Cortex of kidney (tissue), 1 donor: ENCODE data around the gene UGT1A5.

Experiments
- DNase-seq: peaks from one replicate; lab custom pipeline; 2025; lab: John Stamatoyannopoulos, UW

The UGT1A5 gene

DNA sequence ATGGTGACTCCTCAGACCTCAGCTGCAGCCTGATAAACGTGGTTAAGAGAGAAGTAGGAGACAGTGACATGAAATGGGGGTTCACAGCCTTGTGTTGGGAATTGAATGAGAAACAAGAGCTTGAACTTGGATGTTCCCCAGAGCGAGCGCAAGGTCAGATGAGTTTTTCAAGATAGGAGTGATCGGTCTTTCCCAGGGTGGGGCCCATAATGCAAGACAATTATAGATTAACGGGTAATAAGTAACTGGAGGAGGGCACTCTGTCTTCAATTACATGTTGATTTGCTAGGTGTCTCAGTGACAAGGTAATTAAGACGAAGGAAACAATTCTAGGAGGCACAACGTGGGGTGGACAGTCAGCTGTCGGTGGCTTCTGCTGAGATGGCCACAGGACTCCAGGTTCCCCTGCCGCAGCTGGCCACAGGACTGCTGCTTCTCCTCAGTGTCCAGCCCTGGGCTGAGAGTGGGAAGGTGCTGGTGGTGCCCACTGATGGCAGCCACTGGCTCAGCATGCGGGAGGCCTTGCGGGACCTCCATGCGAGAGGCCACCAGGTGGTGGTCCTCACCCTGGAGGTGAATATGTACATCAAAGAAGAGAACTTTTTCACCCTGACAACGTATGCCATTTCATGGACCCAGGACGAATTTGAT, at the start of gene UGT1A5:
Gene UGT1A5 (plus strand): TSS at position 297 of the 651 bp plus-strand sequence. CDS start 85 bp downstream, at position 382.
- no peak for DNase-seq

DNA sequence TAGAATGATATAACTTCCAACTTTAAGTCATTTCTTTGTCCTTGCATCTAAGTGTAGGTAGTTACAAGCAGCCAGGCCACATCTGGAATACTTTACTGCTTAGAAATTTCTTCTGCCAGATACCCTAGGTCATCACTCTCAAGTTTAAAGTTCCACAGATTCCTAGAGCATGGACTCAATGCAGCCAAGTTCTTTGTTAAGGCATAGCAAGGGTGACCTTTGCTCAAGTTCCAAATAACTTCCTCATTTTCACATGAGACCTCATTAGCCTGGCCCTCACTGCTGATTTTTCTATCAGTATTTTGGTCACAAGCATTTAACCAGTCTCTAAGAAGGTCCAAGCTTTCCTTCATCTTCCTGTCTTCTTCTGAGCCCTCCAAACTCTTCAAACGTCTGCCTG, 48.8 kb upstream of the UGT1A5 start:
- no peak for DNase-seq

DNA sequence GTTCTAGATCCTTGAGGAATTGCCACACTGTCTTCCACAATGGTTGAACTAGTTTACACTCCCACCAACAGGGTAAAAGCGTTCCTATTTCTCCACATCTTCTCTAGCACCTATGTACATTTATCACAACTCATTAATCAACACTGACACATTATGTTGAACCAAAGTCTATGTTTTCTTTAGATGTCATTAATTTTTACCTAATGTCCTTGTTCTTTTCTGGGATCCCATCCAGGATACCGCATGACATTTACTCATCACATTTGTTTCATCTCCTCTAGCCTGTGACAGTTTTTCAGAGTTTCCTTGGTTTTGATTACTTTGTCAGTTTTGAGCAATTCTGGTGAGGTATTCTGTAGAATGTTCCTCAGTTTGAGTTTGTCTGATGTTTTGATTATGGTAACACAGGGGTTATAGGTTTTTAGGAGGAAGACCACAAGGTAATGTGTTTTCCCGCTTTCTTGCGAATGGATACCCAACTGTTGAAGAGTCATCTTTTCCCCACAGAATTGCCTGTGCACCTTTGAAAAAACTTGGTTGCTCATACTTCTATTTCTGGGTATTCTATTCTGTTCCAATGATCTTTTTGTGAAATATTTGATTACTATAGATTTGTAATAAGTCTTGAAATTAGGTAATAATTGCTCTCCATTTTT, 44.0 kb upstream of the UGT1A5 start:
- no peak for DNase-seq

DNA sequence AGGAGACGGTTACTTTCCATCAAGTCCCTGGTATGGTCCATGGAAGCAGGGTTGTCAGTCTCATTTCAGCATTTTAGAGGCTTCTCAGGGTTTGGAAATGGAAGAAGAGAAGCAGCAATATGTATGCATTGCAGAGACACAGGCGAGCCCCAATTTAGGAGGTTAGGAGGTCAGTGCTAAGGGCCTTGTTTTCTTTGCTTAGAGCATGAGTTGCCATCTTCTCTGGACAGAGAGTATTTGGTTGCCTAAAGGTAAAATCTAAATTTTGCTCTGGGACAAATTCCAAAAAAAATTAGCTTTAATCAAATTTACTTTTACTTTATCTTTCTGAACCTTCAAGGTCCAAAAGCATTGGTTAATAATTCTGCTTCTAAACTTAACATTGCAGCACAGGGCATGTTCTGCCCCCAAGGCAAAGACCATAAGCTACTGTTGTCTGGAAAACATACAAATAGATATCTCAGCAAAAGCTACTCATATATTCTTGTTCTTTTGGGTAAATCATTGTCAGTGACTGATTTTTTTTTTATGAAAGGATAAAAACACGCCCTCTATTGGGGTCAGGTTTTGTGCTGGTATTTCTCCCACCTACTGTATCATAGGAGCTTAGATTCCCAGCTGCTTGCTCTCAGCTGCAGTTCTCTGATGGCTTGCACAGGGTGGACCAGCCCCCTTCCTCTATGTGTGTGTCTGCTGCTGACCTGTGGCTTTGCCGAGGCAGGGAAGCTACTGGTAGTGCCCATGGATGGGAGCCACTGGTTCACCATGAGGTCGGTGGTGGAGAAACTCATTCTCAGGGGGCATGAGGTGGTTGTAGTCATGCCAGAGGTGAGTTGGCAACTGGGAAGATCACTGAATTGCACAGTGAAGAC, 41.2 kb upstream of the UGT1A5 start, which contains the start of gene UGT1A9:
Gene UGT1A9 (plus strand): TSS at position 609 of the 872 bp plus-strand sequence. CDS start 37 bp downstream, at position 646.
- no peak for DNase-seq

DNA sequence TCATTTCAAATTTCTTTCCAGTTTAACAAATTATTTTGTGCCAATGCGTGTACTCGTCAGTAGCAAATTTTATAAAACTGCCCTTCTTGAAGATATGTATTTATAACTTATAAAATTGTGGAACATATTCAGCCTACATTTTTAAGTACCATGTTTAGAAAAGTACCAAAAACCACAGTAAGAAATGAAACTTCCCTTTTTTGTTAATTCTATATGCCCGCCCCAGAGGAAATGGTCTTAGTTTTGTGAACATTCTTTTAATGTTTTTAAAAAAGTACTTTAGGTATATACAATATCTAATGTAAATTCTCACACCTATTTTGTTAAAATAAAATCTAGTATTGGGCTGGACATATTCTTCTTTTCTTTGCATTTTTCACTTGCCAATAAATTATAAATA, 39.8 kb upstream of the UGT1A5 start:
- DNase-seq = no peak

DNA sequence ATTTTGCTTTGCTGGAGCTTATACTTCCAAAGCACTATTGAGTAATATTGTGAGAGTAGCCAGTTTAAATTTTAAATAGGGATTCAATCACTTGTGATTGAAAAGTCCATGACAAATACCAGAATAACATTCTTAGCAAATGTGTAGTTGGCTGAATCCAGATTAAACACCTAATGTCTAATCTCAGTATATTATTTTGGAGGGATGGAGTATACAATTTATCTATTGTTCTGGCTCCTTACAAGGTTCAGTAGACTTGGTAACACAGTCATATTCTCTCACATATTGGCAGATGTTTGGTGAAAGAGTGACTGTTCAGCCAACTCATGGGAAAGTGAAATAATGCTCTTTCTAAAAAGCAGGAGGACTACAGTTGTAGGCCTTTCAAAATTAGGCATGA, 38.8 kb upstream of the UGT1A5 start:
- no peak for DNase-seq

DNA sequence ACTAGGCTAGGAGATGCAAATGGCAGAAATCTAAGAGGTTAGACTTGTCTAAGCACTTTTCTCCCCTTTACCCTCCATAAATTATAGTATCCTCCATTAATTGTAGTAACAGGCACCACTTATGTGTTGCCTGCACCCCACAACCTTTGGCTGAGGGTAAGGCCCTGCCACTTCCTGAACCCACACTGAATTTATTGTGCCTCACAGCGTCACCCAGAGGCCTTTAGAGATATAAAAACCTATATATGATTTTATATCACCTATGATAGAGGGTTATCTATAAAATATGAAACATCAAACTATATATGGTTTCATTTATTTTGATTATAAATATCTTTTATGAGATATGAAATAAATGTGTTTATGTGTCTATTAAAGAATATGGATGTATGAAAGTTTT, 38.4 kb upstream of the UGT1A5 start:
- DNase-seq = no peak

DNA sequence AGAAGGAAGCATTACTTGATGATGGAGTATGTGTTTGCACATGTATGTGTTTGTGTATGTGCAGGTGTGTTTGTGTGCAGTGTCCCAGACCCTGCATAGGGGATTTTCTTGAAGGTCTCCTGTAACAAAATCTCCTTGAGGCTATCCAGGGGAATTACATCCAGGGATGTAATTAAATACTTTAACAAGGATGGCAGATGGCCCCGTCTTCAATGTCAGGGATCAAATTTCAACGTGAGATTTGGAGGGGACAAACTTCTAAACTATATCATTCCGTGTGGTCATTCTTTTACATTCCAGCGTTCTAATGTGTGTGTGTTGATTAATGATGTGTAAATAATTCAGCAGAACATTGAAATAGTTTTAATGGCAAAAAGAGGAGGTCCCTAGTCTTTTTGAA, 37.7 kb upstream of the UGT1A5 start:
- no peak for DNase-seq

DNA sequence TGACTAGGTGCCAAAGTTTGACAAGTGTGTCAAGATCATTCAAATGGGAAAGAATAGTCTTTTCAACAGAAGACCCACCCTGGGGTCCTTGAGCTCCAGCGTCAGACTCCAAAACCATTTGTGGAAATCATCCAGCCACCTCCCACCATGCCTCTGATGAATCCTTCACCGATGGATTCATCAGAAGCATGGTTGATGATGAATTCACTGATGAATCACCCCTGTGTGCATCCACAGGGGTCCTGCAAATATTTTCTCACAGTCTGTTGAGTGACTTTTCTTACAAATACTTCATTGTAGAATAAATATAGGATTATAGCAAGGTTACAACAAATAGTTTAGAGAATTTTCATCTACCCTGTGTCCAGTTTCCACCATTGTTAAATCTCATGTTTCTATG, 36.7 kb upstream of the UGT1A5 start:
- DNase-seq = no peak

DNA sequence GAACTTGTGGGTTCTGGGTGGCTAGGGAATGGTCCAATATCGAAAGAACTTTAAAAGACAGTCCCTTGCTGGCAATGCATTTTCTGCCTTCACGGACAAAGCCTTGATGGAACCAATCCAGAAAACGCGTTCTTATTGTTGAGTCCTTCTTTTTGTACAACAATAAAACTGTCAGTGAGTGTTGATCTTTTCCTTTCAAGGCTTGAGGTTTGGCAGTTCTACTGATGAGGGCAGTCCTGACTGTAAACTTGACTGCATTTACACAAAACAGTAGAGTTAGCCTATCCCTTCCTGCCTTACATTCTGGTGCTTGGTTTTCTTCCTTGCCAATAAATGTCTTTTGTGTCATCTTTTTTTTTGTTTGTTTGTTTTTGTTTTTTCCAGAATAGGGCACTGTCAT, 33.5 kb upstream of the UGT1A5 start:
- no peak for DNase-seq

DNA sequence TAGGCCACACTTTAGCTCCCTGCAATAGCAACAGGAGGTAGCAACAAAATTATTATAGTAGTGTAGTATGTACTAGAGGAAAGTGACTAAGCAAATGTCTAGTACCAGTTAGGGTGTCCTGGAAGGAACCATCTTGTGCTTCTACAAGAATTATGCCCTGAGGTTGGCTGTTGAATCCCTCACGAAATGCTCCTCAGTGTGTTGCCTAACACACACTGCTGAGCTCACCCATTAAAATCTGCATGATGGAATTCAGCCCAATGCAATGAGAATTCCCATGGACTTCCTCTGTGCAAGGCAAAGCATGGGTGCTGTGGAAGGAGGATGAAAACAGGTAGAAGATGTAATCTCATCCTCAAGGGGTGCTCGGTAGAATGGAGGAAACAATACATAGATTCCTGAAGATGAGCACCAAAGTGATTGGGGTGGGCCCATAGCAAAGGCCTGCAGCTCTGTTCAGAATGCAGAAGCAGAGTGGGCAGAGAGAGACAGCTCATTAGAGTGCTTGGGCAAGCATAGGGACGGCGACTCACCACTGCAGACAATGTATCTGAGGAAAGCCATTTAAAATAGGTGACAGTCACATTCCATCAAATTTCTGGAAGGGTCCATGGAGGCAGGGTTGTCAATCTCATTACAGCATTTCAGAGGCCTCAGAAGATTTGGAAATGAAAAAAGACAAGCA, 32.2 kb upstream of the UGT1A5 start:
- no peak for DNase-seq

DNA sequence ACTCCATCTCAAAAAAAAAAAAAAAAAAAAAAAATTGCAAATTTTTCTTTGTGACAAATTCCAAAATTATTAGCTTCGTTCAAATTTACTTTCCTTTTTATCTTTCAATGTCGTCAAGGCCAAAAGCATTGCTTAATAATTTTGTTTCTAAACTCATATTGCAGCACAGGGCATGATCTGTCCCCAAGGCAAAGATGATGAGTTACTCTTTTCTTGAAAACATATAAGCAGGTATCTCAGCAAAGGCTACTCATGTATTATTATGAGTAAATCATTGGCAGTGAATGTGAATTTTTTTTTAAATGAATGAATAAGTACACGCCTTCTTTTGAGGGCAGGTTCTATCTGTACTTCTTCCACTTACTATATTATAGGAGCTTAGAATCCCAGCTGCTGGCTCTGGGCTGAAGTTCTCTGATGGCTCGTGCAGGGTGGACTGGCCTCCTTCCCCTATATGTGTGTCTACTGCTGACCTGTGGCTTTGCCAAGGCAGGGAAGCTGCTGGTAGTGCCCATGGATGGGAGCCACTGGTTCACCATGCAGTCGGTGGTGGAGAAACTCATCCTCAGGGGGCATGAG, 31.1 kb upstream of the UGT1A5 start, which contains the start of gene UGT1A7:
Gene UGT1A7 (plus strand): TSS at position 381 of the 579 bp plus-strand sequence. CDS start 37 bp downstream, at position 418.
- DNase-seq = no peak

DNA sequence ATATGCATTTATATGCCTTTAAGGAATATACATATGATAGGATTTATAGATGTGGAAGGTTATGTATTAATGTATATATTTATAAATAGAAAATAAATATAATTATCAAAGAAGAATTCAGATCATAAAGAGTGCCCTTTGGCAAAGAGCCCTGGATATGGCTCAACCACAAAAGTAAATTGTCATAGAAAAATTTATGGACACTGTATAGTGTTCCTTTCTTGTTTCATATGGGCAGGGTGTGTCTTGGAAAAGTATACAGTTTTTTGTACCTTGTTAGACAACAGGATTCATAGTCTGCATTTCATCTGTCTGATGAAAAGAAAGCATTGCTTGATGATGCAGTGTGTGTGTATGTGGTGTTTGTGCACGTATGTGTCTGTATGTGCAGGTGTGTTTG, 28.1 kb upstream of the UGT1A5 start:
- DNase-seq = no peak

DNA sequence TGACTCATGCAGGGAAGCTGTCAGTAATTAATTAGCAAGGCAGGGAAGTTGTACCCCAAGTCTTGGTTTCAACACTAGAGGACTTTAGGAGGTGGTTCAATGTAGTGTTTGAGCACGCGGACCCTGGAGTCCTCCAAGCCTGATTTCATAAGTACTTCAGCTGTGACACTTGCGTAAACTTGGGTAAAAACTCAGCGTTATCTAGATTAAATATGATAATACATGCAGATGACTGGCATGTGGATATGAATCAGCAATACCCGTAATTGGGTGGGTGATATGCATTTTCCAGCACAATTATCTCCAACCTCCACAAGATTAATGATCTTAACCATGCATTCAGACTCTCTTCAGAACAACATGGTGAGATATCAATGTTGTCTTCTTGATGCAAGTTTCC, 25.8 kb upstream of the UGT1A5 start:
- DNase-seq = no peak

DNA sequence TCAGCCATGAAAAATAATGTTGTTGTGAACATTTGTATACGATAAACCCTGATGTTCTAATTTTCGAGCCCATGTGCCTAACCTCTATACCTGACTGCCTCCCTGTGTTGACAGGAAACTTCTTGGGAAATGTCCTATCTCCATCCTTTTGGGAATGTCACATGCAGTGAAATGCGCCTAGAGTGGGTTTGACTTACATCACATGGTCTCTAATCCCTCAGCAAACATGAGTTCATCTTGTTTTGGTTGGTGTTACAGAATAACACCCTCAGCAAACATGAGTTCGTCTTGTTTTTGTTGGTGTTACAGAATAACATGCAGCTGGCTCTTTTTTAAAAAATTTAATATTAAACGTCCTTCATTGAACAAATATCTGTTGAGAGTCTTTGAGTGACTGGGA, 24.4 kb upstream of the UGT1A5 start:
- no peak for DNase-seq

DNA sequence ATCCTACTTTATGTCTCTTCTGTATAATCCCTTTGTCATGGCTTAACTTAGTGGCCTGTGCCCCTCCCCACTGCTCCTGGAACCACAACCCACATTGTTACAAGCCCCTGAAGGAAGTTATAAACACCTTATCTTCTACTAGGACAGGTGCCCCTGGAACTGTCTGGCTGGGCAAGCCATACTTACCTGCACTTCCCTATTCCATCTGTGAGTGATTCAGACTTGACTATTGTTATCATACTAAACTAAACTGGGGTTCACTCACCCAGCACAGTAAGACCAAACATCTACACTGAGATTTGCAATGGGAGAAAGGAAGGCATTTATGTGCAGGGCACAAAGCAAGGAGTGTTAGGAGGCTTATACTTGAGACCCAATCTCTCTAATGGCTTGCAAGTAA, 23.7 kb upstream of the UGT1A5 start:
- DNase-seq = no peak

DNA sequence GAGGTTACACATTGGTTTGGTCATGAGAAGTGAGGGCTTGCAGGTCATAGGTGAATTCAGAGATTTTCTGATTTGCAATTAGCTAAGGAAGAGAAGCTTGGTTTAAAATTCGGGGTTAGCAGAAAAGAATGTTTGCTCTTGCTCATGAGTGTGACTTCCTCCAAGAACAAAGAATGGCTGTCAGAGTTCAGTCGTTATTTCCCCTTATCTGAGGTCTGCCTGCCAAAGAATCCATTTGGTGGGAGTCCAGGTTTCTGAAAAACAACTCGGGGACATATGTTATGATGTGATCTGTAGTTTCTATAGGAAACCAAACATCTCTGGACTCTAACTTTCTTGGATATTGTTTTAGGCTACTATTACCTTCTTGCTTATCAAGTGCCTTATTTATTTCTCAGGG, 23.2 kb upstream of the UGT1A5 start:
- DNase-seq = no peak

DNA sequence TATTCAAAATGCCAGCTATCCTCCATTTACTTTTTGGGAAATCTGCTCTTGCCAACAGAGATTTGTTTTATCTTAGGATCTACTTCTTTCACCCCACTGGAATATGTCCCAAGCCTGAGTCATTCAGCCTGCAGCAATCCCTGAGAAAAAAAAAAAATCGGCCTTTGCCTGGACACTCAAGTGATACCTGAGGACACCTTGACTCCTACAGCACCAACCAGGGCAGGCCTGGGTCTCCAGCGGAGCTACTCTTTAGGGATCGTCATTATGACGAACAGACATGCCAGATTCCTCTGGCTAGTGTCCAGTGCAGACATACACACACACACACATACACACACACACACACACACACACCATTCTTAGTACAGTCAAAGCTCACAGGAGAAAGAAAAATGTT, 22.3 kb upstream of the UGT1A5 start:
- no peak for DNase-seq

DNA sequence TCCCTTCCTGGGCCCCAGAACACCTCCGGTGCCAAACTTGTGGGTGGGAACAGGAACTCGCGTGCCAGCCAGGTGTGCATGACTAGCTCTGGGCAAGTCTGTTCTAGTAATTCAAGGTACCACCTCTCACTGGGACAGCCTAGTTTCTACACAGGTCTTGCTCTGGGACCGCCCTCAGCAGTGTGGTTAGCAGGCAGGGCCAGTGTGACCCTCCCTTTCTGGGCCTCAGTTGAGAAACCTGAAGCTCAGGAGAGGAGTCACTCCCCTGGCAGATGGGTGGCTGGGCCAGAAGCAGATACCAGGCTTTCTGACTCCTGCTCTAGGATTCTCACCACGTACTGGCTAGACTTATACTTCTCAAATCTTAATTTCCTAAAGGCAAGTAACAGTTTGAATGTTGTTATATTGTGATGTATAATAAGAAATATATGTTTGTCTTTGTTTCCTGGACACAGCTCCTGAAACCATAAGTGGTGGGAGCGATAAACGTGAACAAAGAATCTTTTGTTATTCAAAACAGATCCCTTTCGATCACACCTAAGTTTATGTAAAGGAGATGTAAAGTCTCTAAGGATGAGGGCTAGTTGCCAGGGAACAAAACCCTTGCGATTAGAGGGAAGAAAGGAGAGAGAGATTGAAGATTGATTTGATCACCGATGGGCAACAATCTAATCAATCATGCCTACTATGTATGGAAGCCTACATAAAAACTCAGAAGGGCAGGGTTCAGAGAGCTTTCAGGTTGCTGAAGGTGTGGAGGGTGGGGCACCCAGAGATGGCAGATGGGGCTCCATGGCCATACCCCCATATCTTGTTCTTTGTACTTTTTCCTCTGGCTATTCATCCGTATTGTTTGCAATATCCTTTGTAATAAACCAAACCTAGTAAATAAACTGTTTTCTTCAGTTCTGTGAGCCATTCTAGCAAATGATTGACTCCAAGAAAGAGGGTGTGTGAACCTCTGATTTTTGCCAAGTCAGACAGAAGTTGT, 21.0 kb upstream of the UGT1A5 start:
- no peak for DNase-seq

DNA sequence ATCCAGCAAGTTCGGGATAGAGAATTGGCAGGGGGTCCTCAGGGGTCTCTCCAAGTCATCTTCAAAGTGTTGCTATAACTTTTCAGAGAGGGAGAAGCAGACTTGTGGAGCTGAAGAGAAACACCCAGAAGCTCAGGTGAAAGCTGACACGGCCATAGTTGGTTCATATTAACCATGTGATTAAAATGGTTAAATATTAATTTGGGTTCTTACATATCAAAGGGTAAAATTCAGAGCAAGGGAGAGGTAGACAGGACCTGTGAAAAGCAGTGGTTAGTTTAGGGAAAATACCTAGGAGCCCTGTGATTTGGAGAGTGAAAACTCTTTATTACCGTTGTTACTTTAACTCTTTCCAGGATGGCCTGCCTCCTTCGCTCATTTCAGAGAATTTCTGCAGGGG, 20.1 kb upstream of the UGT1A5 start, which contains the start of gene UGT1A6:
Gene UGT1A6 (plus strand): TSS at position 243 of the 400 bp plus-strand sequence. CDS start 115 bp downstream, at position 358.
- DNase-seq = no peak
